OCI-M1 (cell line): Measurements from ENCODE around the gene CDX1.

ENCODE experiments used
- DNase-seq: peaks from one replicate; lab custom pipeline; 2025; lab: John Stamatoyannopoulos, UW

CDX1 gene

DNA sequence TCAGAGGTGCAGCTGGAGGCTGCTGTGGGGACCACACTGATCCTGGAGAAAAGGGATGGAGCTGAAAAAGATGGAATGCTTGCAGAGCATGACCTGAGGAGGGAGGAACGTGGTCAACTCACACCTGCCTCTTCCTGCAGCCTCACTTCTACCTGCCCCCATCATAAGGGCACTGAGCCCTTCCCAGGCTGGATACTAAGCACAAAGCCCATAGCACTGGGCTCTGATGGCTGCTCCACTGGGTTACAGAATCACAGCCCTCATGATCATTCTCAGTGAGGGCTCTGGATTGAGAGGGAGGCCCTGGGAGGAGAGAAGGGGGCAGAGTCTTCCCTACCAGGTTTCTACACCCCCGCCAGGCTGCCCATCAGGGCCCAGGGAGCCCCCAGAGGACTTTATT is 17.4 kb downstream of the CDX1 start:
- DNase-seq = no peak

DNA sequence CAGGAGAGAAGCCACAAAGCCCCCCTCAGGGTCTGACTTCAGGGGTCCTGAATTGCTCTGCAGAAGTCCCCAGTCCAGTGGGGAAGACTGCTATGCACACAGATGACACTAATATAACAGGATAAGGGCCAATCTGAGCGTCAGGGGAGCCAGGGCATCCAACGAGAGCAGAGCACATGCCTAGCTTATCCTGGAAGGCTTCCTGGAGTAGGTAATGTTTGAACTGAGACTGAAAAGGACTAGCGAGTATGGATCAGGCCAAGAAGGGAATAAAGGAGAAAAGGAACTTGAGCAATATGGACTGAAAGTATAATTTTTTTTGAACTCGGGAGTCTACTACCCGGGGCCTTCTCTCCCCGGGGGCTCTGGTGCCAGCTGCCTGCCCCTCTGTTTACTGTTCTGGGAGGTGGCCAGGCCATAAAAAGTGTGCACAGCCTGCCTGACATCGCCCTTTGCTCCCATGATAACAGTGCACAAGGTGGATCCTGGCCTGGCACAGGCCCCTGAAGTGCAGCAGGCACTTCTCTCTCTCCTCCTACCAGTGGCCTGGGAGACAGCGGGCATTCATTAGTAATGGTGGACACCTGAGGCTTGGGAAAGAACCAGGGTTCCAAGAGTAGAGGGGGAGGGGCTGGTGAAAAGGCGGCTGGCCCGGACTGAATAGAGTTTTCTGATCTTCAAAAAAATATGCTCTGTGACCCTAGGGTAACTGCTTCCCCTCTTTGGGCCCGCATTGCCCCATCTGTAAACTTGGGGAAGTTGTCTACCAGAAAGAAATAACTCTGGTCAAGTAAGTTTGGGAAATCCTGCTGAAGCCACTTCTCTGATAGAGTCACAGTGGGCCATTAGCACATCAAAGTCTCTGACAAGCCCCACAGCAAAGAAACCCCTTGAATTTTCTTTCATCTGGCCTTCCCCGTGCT is 18.7 kb downstream of the CDX1 start:
- DNase-seq = no peak

DNA sequence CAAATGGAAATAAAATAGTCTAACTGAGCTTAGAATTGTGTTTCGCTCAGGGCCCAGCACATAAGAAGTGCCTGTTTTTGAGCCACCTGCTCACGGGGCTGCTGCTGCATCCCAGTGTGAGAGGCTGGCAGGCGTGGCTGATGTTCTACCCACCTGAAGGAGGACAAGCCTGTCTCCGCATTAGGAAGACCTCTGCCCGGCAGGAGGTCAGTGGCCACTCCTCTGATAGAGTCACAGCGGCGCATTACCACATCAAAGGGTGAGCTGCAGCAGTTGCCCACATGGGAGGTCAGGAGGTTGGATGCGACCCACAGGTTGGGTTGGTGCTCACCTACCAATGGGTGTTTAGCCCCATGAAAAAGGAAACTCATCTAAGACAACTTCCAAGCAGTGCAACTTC is 19.6 kb downstream of the CDX1 start:
- DNase-seq = no peak

DNA sequence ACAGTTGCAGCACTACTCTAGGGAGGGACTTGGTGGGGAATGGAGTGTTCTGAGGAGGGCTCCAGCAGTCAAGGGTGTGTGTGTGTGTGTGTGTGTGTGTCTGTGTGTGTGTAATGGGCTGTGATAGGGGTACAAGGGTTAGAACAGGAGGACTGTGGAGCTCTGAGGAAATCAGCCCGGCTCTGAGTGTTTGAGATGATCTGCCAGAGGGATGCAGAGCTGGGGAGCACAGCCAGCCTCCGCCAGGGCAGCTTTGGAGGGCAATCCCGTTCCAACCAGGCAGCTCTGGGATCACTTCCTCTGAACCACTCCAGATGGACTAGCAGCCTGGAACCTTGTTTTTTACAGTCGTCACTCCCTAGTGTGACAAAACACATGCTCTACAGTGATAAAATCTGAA is 20.3 kb downstream of the CDX1 start:
- no peak for DNase-seq

DNA sequence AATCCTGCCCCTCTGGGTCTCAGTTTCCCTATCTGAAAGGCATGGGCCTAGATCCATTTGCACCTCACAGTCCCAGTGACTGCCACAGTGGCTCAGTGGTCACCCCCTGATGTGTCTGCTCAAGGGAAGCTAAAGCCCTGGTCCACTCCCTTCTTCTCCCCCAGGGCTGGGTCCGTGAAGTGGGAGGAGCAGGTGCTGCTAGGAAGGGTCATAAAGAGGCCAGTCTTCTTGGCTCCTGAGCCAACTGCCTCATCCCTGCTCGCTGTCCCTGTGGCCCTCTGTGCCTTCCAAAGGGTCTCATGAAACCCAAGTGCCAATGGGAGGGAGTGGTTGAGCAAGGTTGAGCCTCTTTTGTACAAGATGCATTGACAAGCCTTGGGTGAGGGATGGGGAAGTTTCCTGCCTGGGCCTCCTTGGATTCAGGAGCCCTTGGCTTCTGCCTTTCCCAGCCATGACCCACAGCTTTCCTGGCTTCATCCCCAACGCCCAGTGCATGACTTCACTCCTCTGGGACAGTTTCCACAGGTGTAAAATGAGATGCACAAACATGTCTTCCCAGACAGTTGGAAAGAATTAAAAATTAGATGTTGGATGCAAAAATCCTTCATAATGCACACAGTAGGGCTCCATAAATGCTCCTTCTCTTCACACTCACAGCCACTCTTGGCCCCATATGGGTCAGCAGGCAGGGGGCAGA is 21.7 kb downstream of the CDX1 start:
- DNase-seq = no peak

- no peak for DNase-seq
Measured at GRCh38 chr5:150189326-150189725, 22.7 kb downstream of the CDX1 start.

GRCh38 chr5:150189728-150190502 is 23.3 kb downstream of the CDX1 start, which contains the start of gene SLC6A7:
SLC6A7 (plus strand) TSS chr5:150190062; CDS start chr5:150190328, 266 bp downstream.
- no peak for DNase-seq

DNA sequence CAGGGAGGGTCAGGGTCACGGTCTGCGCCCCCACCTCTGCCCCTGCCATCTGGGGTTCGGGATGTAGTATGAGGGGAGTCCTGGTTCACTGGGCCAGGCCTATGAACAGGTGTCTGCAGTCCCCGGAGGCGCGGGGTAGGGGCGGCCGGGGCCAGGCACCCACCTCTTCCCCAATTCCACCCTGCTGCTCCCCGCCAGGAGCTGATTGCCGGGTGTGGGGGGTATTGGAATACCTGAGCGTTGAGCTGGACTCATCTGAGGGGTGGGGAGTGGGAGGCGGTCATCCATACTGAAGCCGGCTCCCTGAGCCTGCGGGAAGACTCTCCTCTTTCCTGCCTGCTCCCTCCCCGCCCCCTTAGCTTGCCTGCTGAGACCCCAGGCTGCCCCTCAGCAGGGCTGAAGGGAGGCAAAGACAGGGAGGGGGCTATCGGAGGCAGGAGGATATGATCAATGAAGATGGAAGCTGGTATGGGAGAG is 24.0 kb downstream of the CDX1 start:
- DNase-seq = no peak

DNA sequence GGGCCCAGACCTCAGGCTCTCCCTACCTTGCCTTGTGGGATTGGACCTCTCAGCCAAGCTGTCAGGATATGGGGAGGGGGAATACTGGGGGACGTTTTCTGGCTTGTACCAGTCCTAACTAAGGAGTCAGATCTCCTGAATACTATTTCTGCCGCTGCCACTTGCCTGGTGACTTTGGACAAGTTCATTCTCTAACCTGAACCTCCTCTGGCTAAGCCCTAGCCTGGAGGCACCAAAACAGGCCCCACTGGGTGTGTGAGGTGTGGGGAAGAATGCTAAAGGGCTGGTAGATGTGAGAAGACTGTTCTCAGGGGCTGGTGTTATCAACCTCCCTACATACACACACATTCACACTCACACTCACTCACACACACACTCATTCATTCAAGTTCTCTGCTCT is 24.4 kb downstream of the CDX1 start:
- DNase-seq = no peak

DNA sequence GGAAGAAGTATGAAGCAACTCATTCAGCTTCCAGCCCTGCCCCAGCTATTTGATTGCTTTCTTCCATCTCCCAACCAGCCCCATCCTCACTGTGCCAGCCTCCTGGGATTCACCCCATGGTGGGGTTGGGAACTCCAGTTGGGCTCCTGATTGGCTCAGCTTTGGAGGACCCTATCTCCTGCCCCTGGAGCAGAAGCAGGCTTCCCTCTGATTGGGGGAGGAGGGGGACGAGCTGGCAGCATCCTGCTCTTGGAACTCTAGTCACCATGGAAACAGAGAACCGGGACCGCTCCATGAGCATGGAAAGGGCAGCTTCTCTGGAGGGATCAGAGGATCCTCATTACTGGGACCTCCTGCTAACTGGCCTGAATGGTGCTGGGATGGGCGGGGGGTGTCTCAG is 25.9 kb downstream of the CDX1 start:
- DNase-seq = no peak

DNA sequence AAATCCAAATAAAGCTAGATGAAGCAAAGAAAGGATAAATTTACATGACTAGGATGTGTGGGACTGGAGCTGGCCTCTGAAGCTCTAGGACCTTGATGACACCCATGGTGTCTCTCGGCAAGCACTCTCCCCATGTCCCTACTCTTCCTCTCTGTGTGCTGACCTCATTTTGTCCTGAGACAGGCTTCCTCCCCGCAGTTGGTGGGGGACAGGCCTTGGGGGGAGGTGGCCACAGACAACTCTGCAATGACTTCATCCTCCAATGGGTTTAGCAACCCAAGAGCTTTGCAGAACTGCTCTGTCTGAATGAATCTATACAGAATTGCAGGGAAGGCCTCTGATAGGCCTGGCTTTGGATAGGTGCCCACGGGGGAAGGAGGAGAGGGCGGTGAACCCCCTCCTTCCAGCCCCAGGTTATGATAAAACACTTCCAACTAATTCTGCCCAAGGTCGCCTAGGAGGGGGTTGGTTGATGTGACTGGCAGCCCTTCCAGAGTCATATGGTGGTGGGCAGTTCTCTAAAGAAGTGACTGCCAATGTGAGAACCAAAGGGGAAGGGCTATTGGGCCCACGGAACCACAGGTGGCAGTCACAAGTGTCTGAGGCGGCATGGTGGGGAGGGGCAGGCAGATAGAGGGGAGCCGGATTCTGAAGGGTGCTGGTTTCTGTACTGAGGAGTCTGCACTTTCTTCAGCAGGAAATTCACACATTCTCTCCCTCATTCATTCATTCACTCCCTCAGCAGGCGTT is 29.3 kb downstream of the CDX1 start:
- DNase-seq = no peak

DNA sequence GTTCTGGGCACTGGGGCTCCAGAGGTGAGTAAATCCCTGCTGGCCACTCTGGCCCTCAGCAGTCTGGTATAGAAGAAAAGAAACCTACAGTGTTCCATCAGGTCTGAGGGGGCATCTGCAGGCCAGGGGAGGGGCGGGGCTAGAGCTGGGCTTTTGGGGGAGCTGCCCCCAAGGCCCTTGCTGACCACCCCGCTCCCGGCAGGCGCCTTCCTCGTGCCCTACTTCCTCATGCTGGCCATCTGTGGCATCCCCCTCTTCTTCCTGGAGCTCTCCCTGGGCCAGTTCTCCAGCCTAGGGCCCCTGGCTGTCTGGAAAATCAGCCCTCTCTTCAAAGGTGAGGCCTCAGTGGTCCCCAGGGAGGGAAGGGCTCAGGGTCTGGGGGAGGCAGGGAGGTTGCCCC is 29.9 kb downstream of the CDX1 start:
- no peak for DNase-seq

DNA sequence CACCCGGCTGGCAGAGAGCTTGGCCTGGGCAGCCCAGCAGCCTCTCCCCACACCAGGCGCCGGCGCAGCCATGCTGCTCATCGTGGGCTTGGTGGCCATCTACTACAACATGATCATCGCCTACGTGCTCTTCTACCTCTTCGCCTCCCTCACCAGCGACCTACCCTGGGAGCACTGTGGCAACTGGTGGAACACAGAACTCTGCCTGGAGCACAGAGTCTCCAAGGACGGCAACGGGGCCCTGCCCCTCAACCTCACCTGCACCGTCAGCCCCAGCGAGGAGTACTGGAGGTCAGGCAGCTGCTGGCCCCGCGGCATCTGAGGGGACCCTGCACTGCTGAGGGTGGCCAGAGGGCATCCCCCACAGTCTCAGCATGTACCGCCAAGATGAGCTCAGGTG is 30.4 kb downstream of the CDX1 start:
- no peak for DNase-seq

- DNase-seq = no peak
Measured at GRCh38 chr5:150197476-150197875, 30.9 kb downstream of the CDX1 start.

DNA sequence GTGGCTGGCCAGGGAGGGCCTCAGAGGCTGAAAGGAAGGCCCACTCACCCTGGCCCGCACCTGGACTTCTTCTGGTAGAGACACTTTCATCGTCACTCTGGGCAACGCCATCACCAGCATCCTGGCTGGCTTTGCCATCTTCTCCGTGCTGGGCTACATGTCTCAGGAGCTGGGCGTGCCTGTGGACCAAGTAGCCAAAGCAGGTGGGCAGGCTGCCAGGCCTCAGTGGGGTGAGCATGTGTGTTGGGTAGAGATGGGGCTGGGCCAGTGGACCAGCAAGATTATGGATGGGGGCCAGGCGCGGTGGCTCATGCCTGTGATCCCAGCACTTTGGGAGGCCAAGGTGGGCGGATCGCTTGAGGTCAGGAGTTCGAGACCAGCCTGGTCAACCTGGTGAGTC is 35.9 kb downstream of the CDX1 start:
- no peak for DNase-seq

DNA sequence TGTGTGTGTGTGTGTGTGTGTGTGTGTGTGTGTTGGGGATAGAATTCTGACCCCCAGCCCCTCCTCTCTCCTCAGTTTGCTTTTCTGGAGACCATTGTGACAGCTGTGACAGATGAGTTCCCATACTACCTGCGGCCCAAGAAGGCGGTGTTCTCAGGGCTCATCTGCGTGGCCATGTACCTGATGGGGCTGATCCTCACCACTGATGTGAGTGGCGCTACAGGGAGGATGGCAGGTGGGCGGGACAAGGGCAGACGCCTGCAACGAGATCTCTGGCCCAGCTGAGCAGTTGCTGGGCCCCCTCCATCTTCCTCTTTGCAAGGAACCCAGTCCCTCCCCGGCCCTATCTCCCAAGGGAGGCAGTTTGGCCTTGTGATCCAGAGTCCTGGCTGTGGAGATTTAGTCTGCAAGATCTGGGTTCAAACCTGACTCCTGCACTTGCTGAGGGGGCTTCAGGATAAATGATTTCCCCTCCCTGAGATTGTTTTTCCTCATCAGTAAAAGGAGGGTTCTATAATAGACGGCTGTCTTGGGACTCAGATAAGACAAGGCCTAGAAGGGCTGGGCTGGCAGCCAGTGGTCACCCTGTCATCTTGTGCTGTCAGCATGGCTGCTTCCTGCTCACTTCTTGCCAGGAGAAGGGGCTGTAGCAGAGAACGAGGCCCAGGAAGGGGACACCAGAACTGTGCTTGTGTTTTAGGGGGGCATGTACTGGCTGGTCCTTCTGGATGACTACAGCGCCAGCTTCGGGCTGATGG is 37.4 kb downstream of the CDX1 start:
- DNase-seq = no peak

DNA sequence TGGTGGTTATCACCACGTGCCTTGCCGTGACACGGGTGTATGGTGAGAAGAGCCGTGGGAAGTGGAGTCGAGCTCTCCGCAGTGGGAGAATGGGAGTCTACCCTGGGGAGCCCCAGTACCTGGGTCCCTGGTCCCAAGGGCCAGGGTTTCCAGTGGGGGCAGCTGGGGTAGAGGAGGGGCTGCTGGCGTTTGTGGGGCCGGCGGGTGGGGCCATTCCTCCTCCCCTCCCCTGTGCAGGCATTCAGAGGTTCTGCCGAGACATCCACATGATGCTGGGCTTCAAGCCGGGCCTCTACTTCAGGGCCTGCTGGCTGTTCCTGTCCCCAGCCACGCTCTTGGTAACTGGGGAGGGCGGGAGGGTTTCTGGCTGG is 38.0 kb downstream of the CDX1 start:
- no peak for DNase-seq

GRCh38 chr5:150206098-150206778 is 39.7 kb downstream of the CDX1 start:
- no peak for DNase-seq

DNA sequence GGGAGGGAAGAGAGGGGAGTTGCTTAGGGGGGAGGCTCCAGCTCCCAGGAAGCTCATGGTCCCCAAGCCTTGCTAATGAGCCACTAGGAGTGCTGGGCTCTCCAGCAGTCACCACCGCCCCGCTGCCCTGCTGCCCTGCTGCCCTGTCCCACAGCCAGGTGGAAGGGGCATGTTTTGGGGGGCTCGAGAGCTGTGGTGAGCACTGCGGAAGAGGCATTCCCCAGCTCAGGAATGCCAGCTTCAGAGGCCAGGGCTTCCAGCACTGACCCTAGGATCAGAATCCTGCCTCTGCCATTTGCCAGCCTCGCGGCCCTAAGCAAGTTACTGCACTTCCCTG is 40.2 kb downstream of the CDX1 start:
- DNase-seq = no peak
